Coronary artery (tissue), 2 donors: ENCODE results near the gene TRMT112.
A peak's percentile ranks its signal among the peaks of the same experiment; 100 is the strongest.

Experiments
- DNase-seq: peaks from one replicate; pipeline ENCODE4 v3.0.0-alpha.2; 2017; ENCODE audit warnings: low spot score
- H3K27ac ChIP-seq, 2 donors: fragments of 200-600 bp; sonication (generic); one replicate each; pipeline ENCODE4 v1.5.1; 2016 to 2019
- H3K4me3 ChIP-seq: fragments of 200-600 bp; sonication (generic); 2 replicates; pipeline ENCODE4 v1.5.1; 2016; ENCODE audit warnings: mild to moderate bottlenecking, moderate library complexity
- CTCF ChIP-seq: fragments of 200-600 bp; sonication (generic); IDR thresholded peaks from one replicate; pipeline ENCODE4 v1.5.1; 2019; ENCODE audit warnings: antibody characterized with exemption

Gene TRMT112

DNA sequence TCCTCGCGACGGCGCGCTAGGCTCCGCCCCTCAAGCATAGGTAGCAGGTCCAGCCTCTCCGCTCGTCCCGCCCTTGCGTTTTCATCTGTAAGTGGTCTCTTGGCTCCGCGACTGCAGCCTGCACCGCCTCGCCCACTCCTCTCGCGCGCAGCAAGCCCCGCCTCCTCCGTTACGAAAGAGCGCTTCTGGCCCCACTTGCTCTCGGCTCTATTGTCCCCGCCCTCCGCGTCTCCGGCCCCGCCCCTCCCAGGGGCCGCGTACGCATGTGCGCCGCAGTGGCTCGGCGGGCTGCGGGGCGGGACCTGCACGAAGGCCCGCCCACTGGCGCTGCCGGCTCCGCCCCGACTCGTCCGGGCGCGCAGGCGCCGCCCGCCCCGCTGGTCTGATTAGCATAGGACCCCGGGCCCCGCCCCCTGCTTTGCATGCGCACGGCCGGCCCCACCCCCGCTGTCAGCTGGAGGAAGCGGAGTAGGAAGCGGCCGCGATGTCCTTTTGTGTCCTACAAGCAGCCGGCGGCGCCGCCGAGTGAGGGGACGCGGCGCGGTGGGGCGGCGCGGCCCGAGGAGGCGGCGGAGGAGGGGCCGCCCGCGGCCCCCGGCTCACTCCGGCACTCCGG, 12.2 kb downstream of the TRMT112 start, which contains the start of gene ESRRA:
ESRRA (plus strand) TSS at position 450 of the 616 bp plus-strand sequence. CDS start 1,656 bp downstream, outside the sequence.
- Histone ChIP-seq H3K4me3 (peak within 1 kb of the TSS; percentile 99), H3K27ac (peak within 1 kb of the TSS; percentile 83 to 97)
- DNase-seq: peak; percentile 99
- TF ChIP-seq CTCF: no peak

DNA sequence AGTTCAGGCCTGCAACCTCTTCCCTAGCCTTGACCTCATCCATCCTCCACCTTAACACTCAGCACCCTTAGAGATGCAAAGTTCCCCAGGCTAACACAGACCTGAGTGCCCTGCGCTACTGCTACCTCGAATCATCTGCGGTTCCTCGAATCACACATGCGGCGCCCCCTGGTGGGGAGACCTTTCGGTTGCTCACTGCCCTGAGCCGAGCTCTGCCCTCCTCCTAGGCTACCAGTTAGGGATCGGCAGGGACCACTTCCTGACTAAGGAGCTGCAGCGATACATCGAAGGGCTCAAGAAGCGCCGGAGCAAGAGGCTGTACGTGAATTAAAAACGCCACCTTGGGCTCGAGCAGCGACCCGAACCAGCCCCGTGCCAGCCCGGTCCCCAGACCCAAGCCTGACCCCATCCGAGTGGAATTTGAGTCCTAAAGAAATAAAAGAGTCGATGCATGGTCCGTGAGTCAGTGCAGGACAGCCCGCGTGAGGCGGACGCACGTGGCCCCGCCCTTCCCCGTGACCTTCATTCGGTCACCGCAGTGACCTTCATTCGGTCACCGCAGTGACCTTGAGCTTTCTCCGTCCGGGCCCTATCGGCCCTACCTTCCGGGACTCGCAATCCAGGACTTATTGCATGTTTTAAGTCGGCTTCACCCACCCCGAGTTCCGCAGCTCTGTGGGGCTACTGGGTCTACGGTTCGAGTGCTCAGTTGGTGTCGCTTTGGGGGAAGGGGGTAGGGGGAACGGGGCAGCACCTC, 12.9 kb downstream of the TRMT112 start:
- peak; percentile 55 for TF ChIP-seq CTCF
- Histone ChIP-seq H3K4me3 (peak overlapping the region; percentile 99), H3K27ac (peak overlapping the region; percentile 83 to 94)
- DNase-seq: peak; percentile 93

- Histone ChIP-seq H3K27ac (peak overlapping the region in 1 of 2 donors; percentile 94), H3K4me3 (peak overlapping the region; percentile 99)
- no peak for DNase-seq
- TF ChIP-seq CTCF: no peak
Measured at GRCh38 chr11:64304032-64304315, 13.4 kb downstream of the TRMT112 start.

DNA sequence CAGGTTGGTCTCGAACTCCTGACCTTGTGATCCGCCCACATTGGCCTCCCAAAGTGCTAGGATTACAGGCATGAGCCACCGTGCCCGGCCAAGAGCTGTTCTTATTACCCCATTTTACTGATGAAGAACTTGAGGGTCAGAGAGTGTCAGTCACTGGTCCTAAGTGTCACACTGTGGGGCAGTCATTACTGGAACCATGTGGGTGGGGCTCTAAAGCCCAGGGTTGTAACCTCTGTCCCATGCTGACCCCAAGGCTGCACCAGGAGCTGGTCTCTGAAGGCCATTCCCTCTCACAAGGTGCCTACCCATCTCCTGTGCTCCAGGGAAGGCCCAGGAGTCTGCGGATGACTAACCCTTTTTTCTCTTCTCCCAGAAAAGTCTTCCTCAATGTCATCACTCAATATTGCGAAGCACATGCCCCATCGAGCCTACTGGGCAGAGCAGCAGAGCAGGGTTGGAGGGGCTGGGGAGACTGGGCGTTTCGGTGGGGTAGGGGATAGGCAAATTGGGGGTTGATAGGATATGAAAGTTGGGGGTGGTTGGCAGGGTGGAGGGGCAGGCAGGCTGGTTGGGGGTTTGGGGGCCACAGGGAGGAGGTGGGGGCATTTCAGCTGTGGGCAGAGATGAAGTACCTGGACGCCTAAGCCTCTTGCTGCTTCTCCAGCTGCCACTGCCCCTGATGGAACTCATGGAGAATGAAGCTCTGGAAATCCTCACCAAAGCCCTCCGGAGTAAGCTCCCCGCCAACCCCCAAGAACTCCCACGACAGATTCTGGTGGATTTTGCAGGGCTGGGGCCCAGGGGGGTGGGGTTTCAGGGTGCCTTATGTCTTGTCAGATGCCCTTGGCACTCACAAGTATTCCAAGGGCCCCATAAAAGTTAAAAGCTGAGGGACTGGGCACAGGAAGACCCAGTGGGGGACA, 14.0 kb downstream of the TRMT112 start:
- no peak for DNase-seq
- H3K27ac ChIP-seq: peak overlapping the region in 1 of 2 donors; percentile 94
- TF ChIP-seq CTCF: no peak
- H3K4me3 ChIP-seq: no peak overlapping the region

DNA sequence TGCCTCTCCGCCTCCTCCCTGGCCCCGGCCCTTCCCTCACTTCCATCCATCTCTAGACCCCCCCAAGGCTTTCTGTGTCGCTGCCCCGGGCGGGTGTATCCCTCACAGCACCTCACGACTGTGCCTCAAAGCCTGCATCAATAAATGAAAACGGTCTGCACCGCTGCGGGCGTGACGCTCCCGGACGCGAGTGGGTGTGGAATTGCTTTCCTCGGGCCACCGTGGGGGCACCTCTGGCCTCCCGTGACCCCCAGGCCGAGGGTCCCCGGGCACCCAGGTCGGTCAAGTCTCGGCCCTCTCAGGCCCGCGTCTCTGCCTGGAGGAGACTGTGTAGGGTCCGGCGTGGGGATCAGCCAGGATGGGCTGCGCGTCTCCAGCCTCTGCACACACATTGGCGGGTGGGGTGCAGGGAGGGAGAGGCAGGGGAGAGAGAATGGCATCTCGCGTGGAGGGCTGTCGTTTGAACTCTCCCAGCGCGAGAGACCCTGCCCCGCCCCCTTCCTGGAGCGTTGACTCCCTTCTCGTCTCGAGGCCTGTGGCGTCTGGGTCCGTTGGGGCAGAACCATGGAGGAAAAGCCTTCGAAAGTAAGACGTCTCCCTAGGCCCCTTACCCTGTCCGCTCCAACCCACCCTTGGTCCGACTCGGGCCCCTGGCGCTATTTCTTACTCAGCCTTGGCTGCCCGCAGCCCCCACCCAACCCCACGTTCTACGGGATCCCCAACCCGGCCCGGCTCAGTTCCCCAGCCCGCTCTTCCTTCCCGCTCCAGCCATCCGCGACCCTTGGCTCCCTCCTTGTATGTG, 17.3 kb downstream of the TRMT112 start, which contains the start of gene CATSPERZ:
CATSPERZ (plus strand) TSS at position 512 of the 802 bp plus-strand sequence; CDS start at position 565, 53 bp downstream.
- DNase-seq: no peak
- peak within 1 kb of the TSS; percentile 74 for H3K4me3 ChIP-seq
- H3K27ac ChIP-seq: peak within 1 kb of the TSS in 1 of 2 donors; percentile 6
- TF ChIP-seq CTCF: no peak
